HL-60 (cell line): ENCODE data around the gene ERGIC1.

Source experiments
- DNase-seq, 2 experiments: peaks; one replicate each; pipeline ENCODE4 v3.0.0-alpha.2; 2010 to 2020; ENCODE audit warnings: low read depth in 1 of 2, low spot score in 1 of 2
- H3K27ac ChIP-seq: fragments of 250-450 bp; sonication (Bioruptor Pico); replicated peaks from 2 replicates; pipeline ENCODE4 v1.5.1; 2020; ENCODE audit warnings: mild to moderate bottlenecking, moderate library complexity
- H3K27me3 ChIP-seq: fragments of 250-450 bp; sonication (Bioruptor Pico); 2 replicates; pipeline ENCODE4 v1.5.1; 2021; ENCODE audit warnings: mild to moderate bottlenecking, moderate library complexity; ENCODE audit not compliant: insufficient read depth, poor library complexity, severe bottlenecking
- H3K4me3 ChIP-seq: replicated peaks from 2 replicates; pipeline ENCODE4 v1.5.1; 2011; ENCODE audit warnings: mild to moderate bottlenecking, control low read depth, low read length; ENCODE audit not compliant: insufficient read depth
- CTCF ChIP-seq: IDR thresholded peaks from one replicate; pipeline ENCODE4 v1.5.1; 2011; ENCODE audit warnings: low read length, control low read depth, inconsistent platforms; ENCODE audit not compliant: insufficient read depth
- GABPA ChIP-seq: IDR thresholded peaks from 2 replicates; pipeline ENCODE4 v1.6.1; 2012; ENCODE audit warnings: low read depth
- POLR2AphosphoS5 ChIP-seq: IDR thresholded peaks from 2 replicates; pipeline ENCODE4 v1.6.1; 2012; ENCODE audit warnings: low read depth
- REST ChIP-seq: IDR thresholded peaks from 2 replicates; pipeline ENCODE4 v1.6.1; 2012; ENCODE audit warnings: low read depth; ENCODE audit not compliant: insufficient replicate concordance
- SPI1 ChIP-seq: IDR thresholded peaks from 2 replicates; pipeline ENCODE4 v1.6.1; 2012; ENCODE audit warnings: low read depth, mild to moderate bottlenecking, borderline replicate concordance

Gene ERGIC1

GRCh38 chr5:172929371-172929838 lies 95.4 kb downstream of the ERGIC1 start:
- Histone ChIP-seq H3K27me3 (no peaks in the 10 kb centered on the region), H3K4me3 (no peak overlapping the region), H3K27ac (no peak overlapping the region)
- TF ChIP-seq GABPA = no peak
- TF ChIP-seq SPI1 = no peak
- no peak for TF ChIP-seq CTCF
- no peak for TF ChIP-seq REST
- no peak for TF ChIP-seq POLR2AphosphoS5
- no peak for DNase-seq

GRCh38 chr5:172931001-172931536 lies 97.0 kb downstream of the ERGIC1 start:
- Histone ChIP-seq H3K4me3 (no peak overlapping the region), H3K27me3 (no peaks in the 10 kb centered on the region), H3K27ac (no peak overlapping the region)
- TF ChIP-seq SPI1 = no peak
- no peak for DNase-seq

GRCh38 chr5:172932313-172933017 lies 98.4 kb downstream of the ERGIC1 start:
- peak in 1 of 2 experiments; percentile 45 for DNase-seq
- Histone ChIP-seq H3K4me3 (no peak overlapping the region), H3K27ac (no peak overlapping the region)

More at GRCh38 chr5:172932313-172933017, 98.4 kb downstream of the ERGIC1 start:
- H3K27me3 ChIP-seq = no peaks in the 10 kb centered on the region
- TF ChIP-seq REST (no peak), POLR2AphosphoS5 (no peak), CTCF (peak; percentile 68), GABPA (no peak)
